ENCODE measurements around the gene SEMA5A.

DNA sequence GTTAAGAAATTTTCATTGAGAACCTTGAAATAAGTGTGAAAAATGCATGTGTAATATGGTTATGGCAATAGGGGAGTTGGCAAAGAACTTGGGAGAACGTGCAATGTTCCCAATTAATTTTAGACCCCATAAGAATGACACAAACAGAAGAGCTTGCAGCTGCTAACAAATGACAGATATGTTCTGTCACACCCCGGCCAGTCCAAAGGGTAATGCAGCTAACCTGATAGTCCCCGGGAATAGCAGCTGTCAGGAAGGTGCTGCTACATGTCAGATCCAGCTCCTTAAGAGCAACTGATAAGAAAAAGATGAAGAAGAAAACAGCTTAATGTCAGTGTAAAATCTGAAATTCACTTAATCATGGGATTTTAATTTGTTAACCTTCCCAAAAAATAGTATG, 30.4 kb downstream of the SEMA5A start:
- TF ChIP-seq POLR2AphosphoS5 (IDR thresholded peaks at IDR 0.05; ENCODE audit: low read depth, low read length): no peak
- no peak for TF ChIP-seq FOSL2 (IDR thresholded peaks at IDR 0.05; ENCODE audit: borderline replicate concordance, low read depth)
- no peak for TF ChIP-seq CTCF (IDR thresholded peaks at IDR 0.05)
- TF ChIP-seq, protein P1, sequence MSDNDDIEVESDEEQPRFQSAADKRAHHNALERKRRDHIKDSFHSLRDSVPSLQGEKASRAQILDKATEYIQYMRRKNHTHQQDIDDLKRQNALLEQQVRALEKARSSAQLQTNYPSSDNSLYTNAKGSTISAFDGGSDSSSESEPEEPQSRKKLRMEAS (IDR thresholded peaks at IDR 0.05; ENCODE audit: low read depth): no peak
- no peak for TF ChIP-seq PBX3 (IDR thresholded peaks at IDR 0.05)
- TF ChIP-seq MXI1 (IDR thresholded peaks at IDR 0.05; ENCODE audit: low read depth, low read length): no peak
- no peak for TF ChIP-seq EP300 (IDR thresholded peaks at IDR 0.05; ENCODE audit: borderline replicate concordance in 1 of 2, low read depth in 1 of 2, low read length in 1 of 2)
- TF ChIP-seq USF1 (IDR thresholded peaks at IDR 0.05; ENCODE audit: borderline replicate concordance, low read depth): no peak
- TF ChIP-seq TAF1 (IDR thresholded peaks at IDR 0.05; ENCODE audit: borderline replicate concordance, low read depth, low read length): no peak
- no peak for TF ChIP-seq FOXJ3 (CRISPR knock-in tag; IDR thresholded peaks at IDR 0.05)
